Measurements from ENCODE around the gene ACOT7.
A peak's percentile ranks its signal among the peaks of the same experiment; 100 is the strongest.

ACOT7 gene

DNA sequence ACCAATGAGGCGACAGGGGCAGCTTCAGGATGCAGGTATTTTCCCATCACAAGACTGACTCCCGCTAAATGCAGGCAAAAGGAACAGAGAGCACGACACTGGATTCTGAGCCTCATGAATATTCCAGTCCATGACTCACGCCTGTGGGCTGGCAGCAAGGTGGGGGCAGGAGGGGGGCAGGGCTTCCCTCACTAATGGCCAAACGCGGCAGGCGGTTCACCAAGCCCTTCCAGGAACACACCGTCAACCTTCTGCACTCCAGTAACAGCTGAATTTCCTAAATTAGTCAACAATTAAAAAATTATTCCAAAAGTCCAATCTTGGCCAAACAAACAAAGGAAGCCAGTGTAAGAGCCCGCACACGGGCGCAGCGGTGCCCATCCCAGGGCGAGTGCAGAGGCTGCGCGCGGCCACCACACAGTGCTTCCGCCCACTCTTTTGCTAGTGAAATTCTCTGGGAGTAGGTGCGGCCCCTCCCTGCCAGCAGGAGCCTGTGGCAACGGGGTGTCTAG, 120.1 kb downstream of the ACOT7 start:
- DNase-seq (ENCODE audit: low read depth in 1 of 2, low spot score in 1 of 2) = no peak

- DNase-seq (ENCODE audit: low read depth in 1 of 2, low spot score in 1 of 2) = no peak
Measured at GRCh38 chr1:6272868-6273267, 120.7 kb downstream of the ACOT7 start.

DNA sequence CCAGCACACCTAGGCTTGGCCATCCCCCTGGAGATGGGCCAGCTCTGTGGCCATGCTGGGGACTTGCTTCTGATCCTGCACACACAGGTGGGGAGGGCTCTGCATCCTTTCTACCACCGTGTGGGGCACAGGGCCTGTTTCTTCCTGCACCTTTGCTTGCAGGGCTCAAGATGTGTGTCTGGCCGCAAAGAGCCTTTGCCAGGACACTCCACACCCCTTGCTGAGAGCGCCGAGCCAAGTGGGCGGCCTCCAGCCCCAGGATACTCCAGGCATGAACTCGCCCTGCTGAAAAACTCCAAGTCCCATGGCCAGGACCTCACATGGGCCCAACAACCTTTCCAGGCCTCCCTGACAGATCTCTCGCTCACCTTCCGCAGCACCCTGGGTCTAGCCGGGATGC, 121.1 kb downstream of the ACOT7 start:
- no peak for DNase-seq (ENCODE audit: low read depth in 1 of 2, low spot score in 1 of 2)

DNA sequence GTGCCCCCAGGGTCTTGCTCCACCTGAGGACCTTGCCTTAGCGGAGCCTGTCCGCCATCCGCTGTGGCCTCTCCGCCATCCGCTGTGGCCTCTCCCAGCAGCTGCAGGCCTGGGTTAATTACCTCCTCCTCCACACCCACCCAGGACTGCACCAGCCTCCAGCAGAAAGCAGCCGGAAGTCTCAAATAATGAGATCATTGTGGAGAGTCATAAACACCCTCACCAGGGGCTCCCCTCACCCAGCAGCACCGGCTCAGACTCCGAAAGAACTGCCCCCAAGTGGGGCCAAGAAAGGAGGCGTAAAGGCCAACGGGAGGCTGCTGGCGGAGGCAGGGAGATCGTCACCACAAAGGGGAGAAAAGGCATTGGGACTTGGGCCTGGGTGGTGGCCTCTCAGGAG, 122.0 kb downstream of the ACOT7 start:
- DNase-seq (ENCODE audit: low read depth in 1 of 2, low spot score in 1 of 2) = no peak

DNA sequence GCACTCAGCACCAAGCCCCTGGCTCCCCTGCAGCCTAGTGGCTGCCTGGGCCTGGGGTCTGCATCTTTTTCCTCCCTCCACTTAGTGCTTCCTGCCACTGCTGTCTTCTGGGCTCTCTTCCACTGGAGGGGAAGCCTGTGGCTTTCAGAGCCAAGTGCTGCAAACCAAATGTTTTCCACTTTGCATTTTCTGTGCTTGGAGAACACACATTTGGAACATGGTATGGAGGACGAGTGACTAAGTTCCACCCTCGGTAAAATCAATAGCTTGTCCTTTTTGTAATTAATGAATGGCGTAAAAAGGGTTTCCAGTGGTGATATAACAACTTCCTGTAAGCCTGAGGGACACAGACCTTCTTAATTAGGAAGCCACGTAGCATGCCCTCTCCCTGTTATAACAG, 122.6 kb downstream of the ACOT7 start:
- DNase-seq (ENCODE audit: low read depth in 1 of 2, low spot score in 1 of 2) = no peak

GRCh38 chr1:6270401-6270800, 123.2 kb downstream of the ACOT7 start:
- no peak for DNase-seq (ENCODE audit: low read depth in 1 of 2, low spot score in 1 of 2)

- no peak for DNase-seq (ENCODE audit: low read depth in 1 of 2, low spot score in 1 of 2)
Measured at GRCh38 chr1:6269720-6270400, 123.7 kb downstream of the ACOT7 start.

DNA sequence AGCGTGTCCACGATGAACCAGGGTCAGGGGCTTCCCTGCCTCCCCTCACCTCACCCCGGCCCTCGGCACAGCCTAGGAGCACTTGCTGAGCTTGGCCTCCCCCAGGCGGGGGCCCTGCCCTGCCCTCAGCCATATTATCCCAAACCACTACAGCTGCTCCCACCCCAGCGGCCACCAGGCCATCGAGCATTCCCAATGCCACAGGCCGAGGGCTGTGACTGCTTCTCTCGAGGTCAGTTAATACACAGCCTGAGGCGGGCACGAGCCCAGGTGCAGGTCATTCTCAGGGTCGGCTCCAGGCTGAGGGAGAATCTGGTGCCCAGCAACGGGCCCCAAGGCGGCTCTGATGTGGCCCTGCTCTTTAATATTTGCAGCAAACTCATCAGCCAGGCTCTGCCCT, 124.3 kb downstream of the ACOT7 start:
- DNase-seq (ENCODE audit: low read depth in 1 of 2, low spot score in 1 of 2) = no peak

DNA sequence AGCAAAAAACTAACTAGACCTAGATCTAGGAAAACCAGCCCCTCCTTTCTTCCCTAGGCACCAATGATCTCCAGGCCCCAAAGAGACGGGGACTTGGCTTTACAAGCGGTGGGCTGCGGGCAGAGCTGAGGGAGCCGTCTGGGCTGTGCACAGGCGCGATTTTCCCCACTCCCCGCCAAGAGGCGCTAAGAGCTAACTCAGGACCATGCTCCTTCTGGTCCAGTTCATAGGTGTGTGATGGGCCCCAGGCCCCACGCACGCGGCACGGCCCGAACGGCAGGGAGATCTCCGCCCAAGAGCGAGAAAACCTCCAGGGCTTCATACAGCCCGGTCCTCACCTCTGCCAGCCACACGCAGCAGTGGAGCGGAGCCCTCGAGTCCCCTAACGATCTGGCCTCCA, 125.2 kb downstream of the ACOT7 start:
- DNase-seq (ENCODE audit: low read depth in 1 of 2, low spot score in 1 of 2) = no peak

DNA sequence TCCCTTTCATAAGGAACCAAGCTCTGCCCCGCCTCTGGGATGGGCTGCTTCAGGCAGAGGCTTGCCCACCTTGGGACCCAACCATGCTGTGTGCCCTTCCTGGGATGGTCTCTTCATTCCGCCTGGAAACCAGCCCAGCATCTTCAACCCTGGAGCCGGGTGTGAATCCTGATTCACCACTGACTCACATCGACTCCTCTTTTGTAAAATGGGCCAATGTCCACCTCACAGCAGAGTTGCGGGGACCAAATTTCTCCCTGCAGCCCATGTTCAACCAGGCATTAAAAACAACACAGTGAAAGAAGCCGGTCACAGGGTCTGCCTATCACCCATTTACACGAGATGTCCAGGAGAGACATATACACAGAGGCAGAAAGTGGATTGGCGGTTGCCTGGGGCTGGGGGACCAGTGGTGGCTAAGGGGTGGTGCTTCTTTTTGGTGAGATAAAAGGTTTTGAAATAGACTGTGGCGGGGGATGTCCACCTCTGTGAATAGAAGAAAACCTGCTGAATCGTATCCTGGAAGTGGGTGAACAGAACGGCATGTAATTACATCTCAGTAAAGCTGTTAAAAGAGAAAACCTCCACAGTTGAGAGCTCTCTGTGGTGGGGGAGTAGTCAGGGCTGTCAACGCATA, 125.8 kb downstream of the ACOT7 start:
- no peak for DNase-seq (ENCODE audit: low read depth in 1 of 2, low spot score in 1 of 2)

- DNase-seq (ENCODE audit: low read depth in 1 of 2, low spot score in 1 of 2) = no peak
Measured at GRCh38 chr1:6266641-6267040, 126.9 kb downstream of the ACOT7 start.

- DNase-seq (ENCODE audit: low read depth in 1 of 2, low spot score in 1 of 2) = no peak
Measured at GRCh38 chr1:6265151-6265550, 128.4 kb downstream of the ACOT7 start.

DNA sequence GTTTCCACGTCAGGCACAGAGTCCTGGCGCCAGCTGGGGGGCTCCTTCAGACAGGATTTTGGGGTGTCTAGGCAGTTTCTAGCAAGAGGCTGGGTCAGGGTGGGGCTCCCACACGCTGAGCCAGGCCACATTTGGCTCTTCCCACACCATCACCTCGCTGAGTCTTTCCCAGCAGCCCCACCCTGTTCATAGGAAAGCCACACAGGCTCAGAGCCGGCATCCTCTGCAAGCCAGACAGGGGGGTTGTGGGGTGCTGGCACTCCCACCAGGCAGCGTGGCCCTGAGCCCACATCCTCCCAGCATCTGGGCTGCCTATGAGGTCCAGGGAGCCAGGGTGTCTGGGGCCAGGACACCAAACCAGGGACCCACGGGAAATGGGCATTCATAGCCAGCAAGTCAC, 129.9 kb downstream of the ACOT7 start:
- no peak for DNase-seq (ENCODE audit: low read depth in 1 of 2, low spot score in 1 of 2)

DNA sequence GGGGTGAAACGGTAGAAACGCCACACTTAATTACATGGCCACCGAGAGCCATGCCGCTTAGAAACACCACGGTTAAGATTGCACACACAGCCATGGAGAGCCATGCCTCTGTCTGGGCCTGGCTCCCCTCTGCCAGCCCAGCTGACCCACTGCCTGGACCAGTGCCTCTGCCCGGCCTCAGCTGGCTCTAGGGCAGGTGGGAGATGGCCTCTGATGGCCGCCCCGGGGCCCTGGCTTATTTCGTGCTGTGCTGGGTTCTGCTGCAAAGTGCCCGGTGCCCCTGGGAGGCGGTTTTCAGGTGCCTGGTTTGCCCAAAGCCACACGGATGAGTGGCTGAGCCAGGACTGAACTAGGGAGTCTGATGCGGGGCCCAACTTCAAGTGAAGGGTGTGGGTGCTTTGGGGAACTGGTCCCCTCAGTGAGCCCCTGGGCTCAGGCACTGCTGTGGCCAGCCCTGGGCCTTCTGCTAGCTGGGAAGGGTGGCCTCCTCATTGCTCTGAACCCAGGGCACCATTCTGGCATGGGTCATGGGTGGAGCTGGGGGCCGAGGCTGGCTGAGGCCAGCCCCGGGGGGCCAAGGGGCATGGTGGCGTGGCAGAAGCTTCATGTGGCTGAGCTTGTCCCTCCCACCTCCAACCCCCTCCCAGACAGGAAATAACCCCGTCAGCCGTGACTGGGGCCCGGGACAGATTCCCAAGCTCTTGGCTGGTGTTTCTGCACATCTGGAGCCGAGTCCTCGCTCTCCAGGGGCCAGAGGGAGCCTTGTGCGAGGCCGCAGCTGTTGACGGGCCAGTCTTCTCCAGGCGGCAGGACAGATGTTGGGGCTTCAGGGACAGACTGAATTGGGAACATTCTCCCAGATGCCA, 130.8 kb downstream of the ACOT7 start:
- no peak for DNase-seq (ENCODE audit: low read depth in 1 of 2, low spot score in 1 of 2)

GRCh38 chr1:6261615-6261995, 132.0 kb downstream of the ACOT7 start:
- DNase-seq (ENCODE audit: low read depth in 1 of 2, low spot score in 1 of 2) = no peak

- peak in 1 of 2 donors; percentile 48 for DNase-seq (ENCODE audit: low read depth in 1 of 2, low spot score in 1 of 2)
Measured at GRCh38 chr1:6260961-6261614, 132.5 kb downstream of the ACOT7 start, which contains the start of gene GPR153. TSS of gene GPR153 (minus strand) at chr1:6261098. CDS start at chr1:6254905, 6,193 bp downstream.

- no peak for DNase-seq (ENCODE audit: low read depth in 1 of 2, low spot score in 1 of 2)
Measured at GRCh38 chr1:6260433-6260934, 133.1 kb downstream of the ACOT7 start.

- DNase-seq (ENCODE audit: low read depth in 1 of 2, low spot score in 1 of 2) = peak; percentile 53 to 57
Measured at GRCh38 chr1:6259491-6260362, 133.8 kb downstream of the ACOT7 start.

DNA sequence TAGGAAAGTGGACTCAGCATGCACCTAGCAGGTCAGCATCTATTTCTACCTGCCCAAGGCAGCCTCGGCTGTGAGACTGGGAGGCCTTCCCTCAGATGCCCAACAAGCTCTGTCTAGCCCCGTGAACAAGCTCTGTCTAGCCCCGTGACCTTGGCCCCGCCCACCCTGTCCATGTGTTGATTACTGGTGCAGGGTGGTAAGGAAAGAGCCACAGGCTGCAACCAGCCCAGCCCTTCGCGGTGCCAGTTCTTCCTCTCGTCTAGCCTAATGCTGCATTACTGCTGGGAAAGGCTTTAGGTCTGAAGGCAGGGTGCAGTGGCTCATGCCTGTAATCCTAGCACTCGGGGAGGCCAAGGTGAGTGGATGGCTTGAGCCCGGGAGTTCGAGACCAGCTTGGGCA, 134.9 kb downstream of the ACOT7 start:
- no peak for DNase-seq (ENCODE audit: low read depth in 1 of 2, low spot score in 1 of 2)

GRCh38 chr1:6257541-6258069, 136.0 kb downstream of the ACOT7 start:
- DNase-seq (ENCODE audit: low read depth in 1 of 2, low spot score in 1 of 2) = no peak
